ENCODE measurements around the gene CAMK2G.
A peak's percentile ranks its signal among the peaks of the same experiment; 100 is the strongest.

DNA sequence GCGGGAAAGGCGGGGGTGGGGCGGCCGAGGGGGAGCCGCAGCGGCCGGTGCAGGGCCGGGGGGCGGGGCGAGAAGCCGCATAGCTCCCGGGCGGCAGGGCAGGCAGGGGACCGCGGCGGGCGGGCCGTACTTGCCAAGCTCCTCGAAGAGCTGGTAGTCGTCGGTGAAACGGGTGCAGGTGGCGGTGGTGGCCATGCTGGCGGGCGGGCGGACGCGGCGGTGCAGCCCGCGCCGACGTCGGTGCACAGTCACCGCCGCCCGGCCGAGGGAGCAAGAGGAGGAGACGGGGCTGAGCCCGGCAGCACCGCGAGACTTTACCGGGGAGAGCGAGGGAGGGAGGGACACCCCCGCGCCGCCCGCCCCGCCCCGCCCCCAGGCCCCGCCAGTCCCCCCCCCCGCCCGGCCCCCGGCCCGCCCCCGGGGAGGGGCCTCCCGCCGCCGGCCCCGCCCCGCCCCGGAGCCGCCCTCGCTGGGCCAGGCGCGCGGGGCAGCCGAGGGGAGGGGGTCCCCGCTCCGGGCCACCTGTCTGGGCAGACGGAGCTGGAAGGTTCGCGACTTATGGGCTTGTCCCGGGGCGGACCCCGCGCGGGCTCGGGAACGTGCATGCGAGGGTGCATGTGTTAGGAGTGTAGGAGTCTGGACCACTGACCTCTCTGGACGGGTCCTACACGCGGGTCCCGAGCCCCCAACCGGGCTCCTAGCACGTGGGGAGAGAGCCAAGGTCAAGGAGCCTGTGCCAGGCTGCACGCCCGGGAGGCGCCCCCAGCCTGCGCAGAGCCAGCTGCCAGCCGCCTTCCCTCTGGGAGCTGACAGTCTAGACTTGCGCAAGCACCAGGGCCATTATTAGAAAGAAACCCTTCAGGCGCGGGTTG, at the start of gene CAMK2G:
- TF ChIP-seq, protein P1, sequence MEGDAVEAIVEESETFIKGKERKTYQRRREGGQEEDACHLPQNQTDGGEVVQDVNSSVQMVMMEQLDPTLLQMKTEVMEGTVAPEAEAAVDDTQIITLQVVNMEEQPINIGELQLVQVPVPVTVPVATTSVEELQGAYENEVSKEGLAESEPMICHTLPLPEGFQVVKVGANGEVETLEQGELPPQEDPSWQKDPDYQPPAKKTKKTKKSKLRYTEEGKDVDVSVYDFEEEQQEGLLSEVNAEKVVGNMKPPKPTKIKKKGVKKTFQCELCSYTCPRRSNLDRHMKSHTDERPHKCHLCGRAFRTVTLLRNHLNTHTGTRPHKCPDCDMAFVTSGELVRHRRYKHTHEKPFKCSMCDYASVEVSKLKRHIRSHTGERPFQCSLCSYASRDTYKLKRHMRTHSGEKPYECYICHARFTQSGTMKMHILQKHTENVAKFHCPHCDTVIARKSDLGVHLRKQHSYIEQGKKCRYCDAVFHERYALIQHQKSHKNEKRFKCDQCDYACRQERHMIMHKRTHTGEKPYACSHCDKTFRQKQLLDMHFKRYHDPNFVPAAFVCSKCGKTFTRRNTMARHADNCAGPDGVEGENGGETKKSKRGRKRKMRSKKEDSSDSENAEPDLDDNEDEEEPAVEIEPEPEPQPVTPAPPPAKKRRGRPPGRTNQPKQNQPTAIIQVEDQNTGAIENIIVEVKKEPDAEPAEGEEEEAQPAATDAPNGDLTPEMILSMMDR (IDR thresholded peaks at IDR 0.05), result peak in 1 of 6 experiments; percentile 23
- TF ChIP-seq POLR2A (IDR thresholded peaks at IDR 0.05), result peak; percentile 60 to 79

All from Peyer's patch (tissue), 4 donors.